Activated CD8-positive, alpha-beta memory T cell treated with anti-CD3 and anti-CD28 coated beads, Interleukin-2, amount 10 ng/mL, durations not matched to agents 7 days and 5 days (primary cell): ENCODE measurements around the gene LIM2. TPM values are rescaled to one million over a fixed set of nuclear protein-coding genes. Genes with fewer than 3 reads are reported as not detected.

Source experiments
- ATAC-seq: fragments of 150-1000 bp; cut with Tn5 transposase; one replicate; pipeline ENCODE4 v1.10.0; 2021; ENCODE audit warnings: moderate library complexity
- CTCF ChIA-PET: fragments of 350-600 bp; sonication (Branson Sonifier 250); formaldehyde crosslinking; loops from one replicate; lab custom pipeline; 2021; ENCODE audit warnings: antibody characterized with exemption; lab: Charles Lee
- DNase-seq: peaks from one replicate; pipeline ENCODE4 v3.0.0-alpha.2; 2020
- H3K27ac Mint-ChIP-seq: one replicate; pipeline ENCODE4 v1.8.0; 2021; ENCODE audit warnings: mild to moderate bottlenecking, mixed read lengths
- H3K27me3 Mint-ChIP-seq: one replicate; pipeline ENCODE4 v1.8.0; 2021; ENCODE audit warnings: mixed read lengths
- H3K36me3 Mint-ChIP-seq: one replicate; pipeline ENCODE4 v1.8.0; 2021; ENCODE audit warnings: mild to moderate bottlenecking, mixed read lengths
- H3K4me1 Mint-ChIP-seq: one replicate; pipeline ENCODE4 v1.8.0; 2021; ENCODE audit warnings: mixed read lengths
- H3K4me3 Mint-ChIP-seq: one replicate; pipeline ENCODE4 v1.8.0; 2021; ENCODE audit warnings: mild to moderate bottlenecking, moderate library complexity, mixed read lengths
- H3K9me3 Mint-ChIP-seq: one replicate; pipeline ENCODE4 v1.8.0; 2022; ENCODE audit warnings: low read depth, mixed read lengths
- total RNA-seq, 2 experiments: library from RNA; stranded (reverse); gene quantifications; one replicate each; pipeline ENCODE4 v1.2.3, GENCODE V29; 2021

Gene LIM2
- total RNA-seq, 2 experiments from 2014 or later = 0.23 TPM; not detected in 1

GRCh38 chr19:51339687-51340656 is 47.8 kb downstream of the LIM2 start:
- peaks cover 17% of the 10 kb centered on the region for H3K4me1 Mint-ChIP-seq
- peaks cover 3% of the 10 kb centered on the region for H3K36me3 Mint-ChIP-seq
- H3K4me3 Mint-ChIP-seq = peak overlapping the region; percentile 84
- no peaks in the 10 kb centered on the region for H3K9me3 Mint-ChIP-seq
- H3K27me3 Mint-ChIP-seq = peaks cover 12% of the 10 kb centered on the region
- ATAC-seq = peak; percentile 84
- peak; percentile 99 for DNase-seq
- H3K27ac Mint-ChIP-seq = peak overlapping the region; percentile 84
- CTCF ChIA-PET = interaction anchor here (0.8 to 7.0 kb wide), 25 partner anchors 12 to 321 kb away, joined by 3 to 103 read pairs (median 4); partner anchors contain the start of genes CLDND2, ETFB, NKG7 and SIGLEC10

GRCh38 chr19:51339313-51339686 is 48.5 kb downstream of the LIM2 start:
- CTCF ChIA-PET = interaction anchor here (1.0 to 7.0 kb wide), 22 partner anchors 11 to 322 kb away, joined by 3 to 103 read pairs (median 4); partner anchors contain the start of genes CLDND2, ETFB, NKG7 and SIGLEC10

GRCh38 chr19:51338563-51339312 is 49.0 kb downstream of the LIM2 start:
- Mint-ChIP-seq H3K36me3 (no peaks in the 10 kb centered on the region), H3K4me1 (peaks cover 13% of the 10 kb centered on the region), H3K27me3 (peaks cover 12% of the 10 kb centered on the region), H3K9me3 (no peaks in the 10 kb centered on the region), H3K4me3 (peak overlapping the region; percentile 84), H3K27ac (peak overlapping the region; percentile 84)
- DNase-seq (peak; percentile 93), ATAC-seq (peak; percentile 80)
- CTCF ChIA-PET = interaction anchor here (0.7 to 7.0 kb wide), 27 partner anchors 10 to 322 kb away, joined by 3 to 103 read pairs (median 4); partner anchors contain the start of genes CLDND2, ETFB and SIGLEC10

More at GRCh38 chr19:51339313-51339686, 48.5 kb downstream of the LIM2 start:
- H3K27ac Mint-ChIP-seq = peak overlapping the region; percentile 84
- H3K27me3 Mint-ChIP-seq = peaks cover 12% of the 10 kb centered on the region
- DNase-seq = no peak
- no peaks in the 10 kb centered on the region for H3K9me3 Mint-ChIP-seq
- ATAC-seq = peak; percentile 8
- peaks cover 13% of the 10 kb centered on the region for H3K4me1 Mint-ChIP-seq
- H3K36me3 Mint-ChIP-seq = no peaks in the 10 kb centered on the region
- peak overlapping the region; percentile 84 for H3K4me3 Mint-ChIP-seq

- CTCF ChIA-PET = interaction anchor here (0.7 to 7.0 kb wide), 12 partner anchors 10 to 323 kb away, joined by 3 to 103 read pairs (median 4); partner anchors contain the start of genes ETFB and SIGLEC10
- Mint-ChIP-seq H3K36me3 (no peaks in the 10 kb centered on the region), H3K27ac (no peak overlapping the region), H3K4me3 (peak overlapping the region; percentile 84), H3K4me1 (peaks cover 13% of the 10 kb centered on the region), H3K9me3 (no peaks in the 10 kb centered on the region), H3K27me3 (peaks cover 12% of the 10 kb centered on the region)
- ATAC-seq (no peak), DNase-seq (no peak)
Observed at GRCh38 chr19:51337861-51338562, 49.8 kb downstream of the LIM2 start.

GRCh38 chr19:51337141-51337860 is 50.5 kb downstream of the LIM2 start:
- H3K36me3 Mint-ChIP-seq = no peaks in the 10 kb centered on the region
- H3K27ac Mint-ChIP-seq = no peak overlapping the region
- H3K9me3 Mint-ChIP-seq = no peaks in the 10 kb centered on the region
- CTCF ChIA-PET = interaction anchor here (0.9 to 7.0 kb wide), 7 partner anchors 22 to 101 kb away, joined by 3 to 103 read pairs (median 9); no protein-coding TSS in a partner anchor
- no peak for ATAC-seq
- peaks cover 10% of the 10 kb centered on the region for H3K27me3 Mint-ChIP-seq
- H3K4me1 Mint-ChIP-seq = peaks cover 13% of the 10 kb centered on the region
- no peak for DNase-seq
- no peak overlapping the region for H3K4me3 Mint-ChIP-seq

GRCh38 chr19:51333836-51334460 is 53.8 kb downstream of the LIM2 start:
- Mint-ChIP-seq H3K27me3 (peaks cover 3% of the 10 kb centered on the region), H3K4me3 (no peak overlapping the region), H3K4me1 (peaks cover 5% of the 10 kb centered on the region), H3K9me3 (peaks cover 2% of the 10 kb centered on the region), H3K27ac (no peak overlapping the region), H3K36me3 (peaks cover 4% of the 10 kb centered on the region)
- DNase-seq (no peak), ATAC-seq (no peak)
- CTCF ChIA-PET = no interaction called here

GRCh38 chr19:51331716-51332115 is 56.1 kb downstream of the LIM2 start:
- peaks cover 2% of the 10 kb centered on the region for H3K9me3 Mint-ChIP-seq
- H3K4me3 Mint-ChIP-seq = no peak overlapping the region
- H3K27me3 Mint-ChIP-seq = peaks cover 18% of the 10 kb centered on the region
- peaks cover 6% of the 10 kb centered on the region for H3K36me3 Mint-ChIP-seq
- no peak overlapping the region for H3K27ac Mint-ChIP-seq
- DNase-seq (no peak), ATAC-seq (no peak)
- peaks cover 5% of the 10 kb centered on the region for H3K4me1 Mint-ChIP-seq
- CTCF ChIA-PET = interaction anchor here (0.8 kb wide), 1 partner anchor 110 kb away, joined by 3 read pairs; no protein-coding TSS in a partner anchor

GRCh38 chr19:51331193-51331592 is 56.6 kb downstream of the LIM2 start:
- Mint-ChIP-seq H3K4me3 (no peak overlapping the region), H3K36me3 (peaks cover 6% of the 10 kb centered on the region), H3K4me1 (peaks cover 5% of the 10 kb centered on the region), H3K27ac (no peak overlapping the region), H3K9me3 (peaks cover 2% of the 10 kb centered on the region), H3K27me3 (peaks cover 20% of the 10 kb centered on the region)
- CTCF ChIA-PET = no interaction called here
- ATAC-seq (no peak), DNase-seq (no peak)

- CTCF ChIA-PET = no interaction called here
- Mint-ChIP-seq H3K4me1 (peaks cover 12% of the 10 kb centered on the region), H3K9me3 (peaks cover 2% of the 10 kb centered on the region), H3K27ac (no peak overlapping the region), H3K36me3 (peaks cover 6% of the 10 kb centered on the region), H3K27me3 (peaks cover 28% of the 10 kb centered on the region), H3K4me3 (no peak overlapping the region)
- ATAC-seq (no peak), DNase-seq (no peak)
Observed at GRCh38 chr19:51330366-51330765, 57.4 kb downstream of the LIM2 start.
